WTC11 (cell line): ENCODE measurements around the gene IKBKE. TPM values are rescaled to one million over a fixed set of nuclear protein-coding genes. Genes with fewer than 3 reads are reported as not detected.

ENCODE experiments used
- ATAC-seq: fragments of 200-7000 bp; cut with Tn5 transposase; 2 replicates; pipeline ENCODE4 v1.10.0; 2021; ENCODE audit warnings: mild to moderate bottlenecking, moderate library complexity
- CTCF ChIA-PET: fragments of 300-600 bp; sonication (Branson Sonifier 250); formaldehyde crosslinking; loops from one replicate; lab custom pipeline; 2021; ENCODE audit warnings: antibody characterized with exemption; lab: Charles Lee
- POLR2A ChIA-PET: fragments of 350-600 bp; sonication (Branson Sonifier 250); formaldehyde crosslinking; loops from one replicate; lab custom pipeline; 2021; ENCODE audit warnings: antibody characterized with exemption; lab: Charles Lee
- DNase-seq: peaks from one replicate; pipeline ENCODE4 v3.0.0; 2021; ENCODE audit warnings: low spot score
- H3K27ac Mint-ChIP-seq: 2 replicates; pipeline ENCODE4 v1.8.0; 2021; ENCODE audit warnings: mixed read lengths
- H3K27me3 Mint-ChIP-seq: 2 replicates; pipeline ENCODE4 v1.8.0; 2021; ENCODE audit warnings: low read depth, mild to moderate bottlenecking, moderate library complexity, mixed read lengths
- H3K36me3 Mint-ChIP-seq: 2 replicates; pipeline ENCODE4 v1.8.0; 2021; ENCODE audit warnings: mixed read lengths
- H3K4me1 Mint-ChIP-seq: 2 replicates; pipeline ENCODE4 v1.8.0; 2022; ENCODE audit warnings: mixed read lengths
- H3K4me3 Mint-ChIP-seq: 2 replicates; pipeline ENCODE4 v1.8.0; 2021; ENCODE audit warnings: mild to moderate bottlenecking, moderate library complexity, mixed read lengths
- H3K9me3 Mint-ChIP-seq: 2 replicates; pipeline ENCODE4 v1.8.0; 2021; ENCODE audit warnings: mixed read lengths
- AFF4 ChIP-seq: sonication (generic); formaldehyde crosslinking; IDR thresholded peaks from 2 replicates; pipeline ENCODE4 v1.8.1; 2023; ENCODE audit warnings: mild to moderate bottlenecking, missing genetic modification reagents, borderline replicate concordance
- ARID4B ChIP-seq: sonication (generic); formaldehyde crosslinking; IDR thresholded peaks from 2 replicates; pipeline ENCODE4 v1.8.0; 2023; ENCODE audit warnings: missing genetic modification reagents, mild to moderate bottlenecking, borderline replicate concordance
- CREB1 ChIP-seq: sonication (generic); formaldehyde crosslinking; IDR thresholded peaks from 2 replicates; pipeline ENCODE4 v1.8.0; 2023; ENCODE audit warnings: mild to moderate bottlenecking, missing genetic modification reagents
- ETV6 ChIP-seq: sonication (generic); formaldehyde crosslinking; IDR thresholded peaks from 2 replicates; pipeline ENCODE4 v1.8.1; 2022; ENCODE audit warnings: mild to moderate bottlenecking, missing genetic modification reagents
- GTF2I ChIP-seq: fragments of 250-450 bp; sonication (Bioruptor Pico); conservative IDR thresholded peaks from 2 replicates; pipeline ENCODE4 v1.4.0; 2021; ENCODE audit warnings: mild to moderate bottlenecking
- IRF2 ChIP-seq: sonication (generic); formaldehyde crosslinking; IDR thresholded peaks from 2 replicates; pipeline ENCODE4 v1.8.0; 2022; ENCODE audit warnings: low read depth, missing genetic modification reagents, borderline replicate concordance
- JAZF1 ChIP-seq: fragments of 250-450 bp; sonication (Bioruptor Pico); IDR thresholded peaks from 2 replicates; pipeline ENCODE4 v1.9.0; 2021; ENCODE audit warnings: moderate library complexity, mild to moderate bottlenecking, inconsistent platforms
- MAX ChIP-seq: sonication (generic); formaldehyde crosslinking; IDR thresholded peaks from 2 replicates; pipeline ENCODE4 v1.8.0; 2022; ENCODE audit warnings: mild to moderate bottlenecking, missing genetic modification reagents
- NFE2L1 ChIP-seq: sonication (generic); formaldehyde crosslinking; IDR thresholded peaks from 2 replicates; pipeline ENCODE4 v1.8.1; 2023; ENCODE audit warnings: missing genetic modification reagents
- RORB ChIP-seq: fragments of 250-450 bp; sonication (Bioruptor Pico); IDR thresholded peaks from 2 replicates; pipeline ENCODE4 v1.9.0; 2021; ENCODE audit warnings: mild to moderate bottlenecking
- SMAD4 ChIP-seq: sonication (generic); formaldehyde crosslinking; IDR thresholded peaks from 2 replicates; pipeline ENCODE4 v1.8.0; 2022; ENCODE audit warnings: mild to moderate bottlenecking, missing genetic modification reagents
- STAT6 ChIP-seq: sonication (generic); formaldehyde crosslinking; conservative IDR thresholded peaks from 2 replicates; pipeline ENCODE4 v1.8.1; 2023; ENCODE audit warnings: mild to moderate bottlenecking, low read depth, missing genetic modification reagents, moderate library complexity
- ZMAT4 ChIP-seq: fragments of 250-450 bp; sonication (Bioruptor Pico); IDR thresholded peaks from 2 replicates; pipeline ENCODE4 v1.9.0; 2021; ENCODE audit warnings: mild to moderate bottlenecking
- ZNF121 ChIP-seq: sonication (generic); formaldehyde crosslinking; IDR thresholded peaks from 2 replicates; pipeline ENCODE4 v1.8.0; 2023; ENCODE audit warnings: missing genetic modification reagents
- ZNF263 ChIP-seq: sonication (generic); formaldehyde crosslinking; IDR thresholded peaks from 2 replicates; pipeline ENCODE4 v1.8.1; 2022; ENCODE audit warnings: low read depth, mild to moderate bottlenecking, moderate library complexity, missing genetic modification reagents
- ZNF281 ChIP-seq: sonication (generic); formaldehyde crosslinking; IDR thresholded peaks from 2 replicates; pipeline ENCODE4 v1.8.0; 2023; ENCODE audit warnings: mild to moderate bottlenecking, missing genetic modification reagents
- ZNF425 ChIP-seq: fragments of 250-450 bp; sonication (Bioruptor Pico); conservative IDR thresholded peaks from 2 replicates; pipeline ENCODE4 v1.9.0; 2021; ENCODE audit warnings: mild to moderate bottlenecking
- ZNF671 ChIP-seq: fragments of 250-450 bp; sonication (Bioruptor Pico); IDR thresholded peaks from 2 replicates; pipeline ENCODE4 v1.8.0; 2021; ENCODE audit warnings: mild to moderate bottlenecking
- total RNA-seq: library from RNA; stranded (reverse); gene quantifications from 3 replicates; pipeline ENCODE4 v1.2.3, GENCODE V29; 2021

IKBKE gene
- total RNA-seq, 1 experiment from 2014 or later: 8.1 TPM

GRCh38 chr1:206513312-206514111 lies 43.2 kb downstream of the IKBKE start (continued):
- TF ChIP-seq AFF4 (CRISPR knock-in tag) (no peak), JAZF1 (CRISPR knock-in tag) (no peak), CREB1 (CRISPR knock-in tag) (no peak), SMAD4 (CRISPR knock-in tag) (no peak), ZNF671 (no peak), RORB (no peak), MAX (CRISPR knock-in tag) (no peak), ZNF121 (no peak), ZNF425 (no peak), STAT6 (CRISPR knock-in tag) (no peak), ZNF281 (CRISPR knock-in tag) (no peak), ETV6 (CRISPR knock-in tag) (no peak), GTF2I (no peak), ZNF263 (CRISPR knock-in tag) (no peak)

GRCh38 chr1:206514813-206515387 lies 44.6 kb downstream of the IKBKE start:
- H3K9me3 Mint-ChIP-seq: no peaks in the 10 kb centered on the region
- ATAC-seq: no peak
- no peaks in the 10 kb centered on the region for H3K36me3 Mint-ChIP-seq
- H3K4me1 Mint-ChIP-seq: peaks cover 24% of the 10 kb centered on the region
- CTCF ChIA-PET: interaction anchor here (0.7 to 1.4 kb wide), 2 partner anchors 29 to 116 kb away, joined by 3 read pairs; no protein-coding TSS in a partner anchor
- no peak for DNase-seq
- H3K27ac Mint-ChIP-seq: no peak overlapping the region
- no peak overlapping the region for H3K4me3 Mint-ChIP-seq
- peaks cover 17% of the 10 kb centered on the region for H3K27me3 Mint-ChIP-seq
- POLR2A ChIA-PET: no interaction called here
- TF ChIP-seq ETV6 (CRISPR knock-in tag) (no peak), ZMAT4 (CRISPR knock-in tag) (no peak), ARID4B (CRISPR knock-in tag) (no peak), NFE2L1 (no peak), IRF2 (CRISPR knock-in tag) (no peak)
